Endothelial cell of umbilical vein (primary cell): ENCODE measurements around the gene MED27.

Experiments used
- EZH2 ChIP-seq: IDR thresholded peaks from 2 replicates; pipeline ENCODE4 v1.6.1; 2012; ENCODE audit warnings: borderline replicate concordance, low read depth, mild to moderate bottlenecking, moderate library complexity, low read length, inconsistent platforms; ENCODE audit not compliant: severe bottlenecking
- FOS ChIP-seq: IDR thresholded peaks from 2 replicates; pipeline ENCODE4 v1.6.1; 2011; ENCODE audit warnings: mild to moderate bottlenecking, low read length, moderate library complexity, borderline replicate concordance; ENCODE audit not compliant: insufficient read depth
- GATA2 ChIP-seq: IDR thresholded peaks from 2 replicates; pipeline ENCODE4 v1.7.0; 2011; ENCODE audit warnings: low read depth, mild to moderate bottlenecking, moderate library complexity, mixed read lengths, low read length; ENCODE audit not compliant: insufficient read length, insufficient read depth
- JUN ChIP-seq: IDR thresholded peaks from 2 replicates; pipeline ENCODE4 v1.6.1; 2011; ENCODE audit warnings: borderline replicate concordance, low read depth; ENCODE audit not compliant: insufficient read length, insufficient read depth
- MAX ChIP-seq: IDR thresholded peaks from 2 replicates; pipeline ENCODE4 v1.6.1; 2011; ENCODE audit not compliant: insufficient read depth, insufficient read length
- MYC ChIP-seq: IDR thresholded peaks from one replicate; pipeline ENCODE4 v1.6.1; 2011; ENCODE audit warnings: mild to moderate bottlenecking, low read depth, low read length
- POLR2A ChIP-seq: IDR thresholded peaks from 2 replicates; pipeline ENCODE4 v1.6.1; 2012; ENCODE audit warnings: low read depth, mild to moderate bottlenecking, control low read depth, low read length
- POLR2AphosphoS5 ChIP-seq: IDR thresholded peaks from 2 replicates; pipeline ENCODE4 v1.6.1; 2012; ENCODE audit warnings: low read depth, mild to moderate bottlenecking, control low read depth, low read length, moderate library complexity; ENCODE audit not compliant: insufficient read depth
- TF ChIP-seq, protein P1 (sequence below), 2 donors: IDR thresholded peaks; 1 replicate in 1 of 2; 2 replicates in 1 of 2; pipeline ENCODE4 v1.5.1; 2011; ENCODE audit warnings: low read length in 2 of 2, mild to moderate bottlenecking in 2 of 2, moderate library complexity in 2 of 2, control low read depth in 1 of 2, inconsistent platforms in 1 of 2, low read depth in 1 of 2; ENCODE audit not compliant: insufficient read depth in 1 of 2; ENCODE audit errors: extremely low read depth in 1 of 2

- TF ChIP-seq POLR2A (no peak), POLR2AphosphoS5 (no peak), MAX (no peak), EZH2 (no peak), GATA2 (no peak), FOS (no peak), MYC (no peak), JUN (no peak)
- TF ChIP-seq, protein P1, sequence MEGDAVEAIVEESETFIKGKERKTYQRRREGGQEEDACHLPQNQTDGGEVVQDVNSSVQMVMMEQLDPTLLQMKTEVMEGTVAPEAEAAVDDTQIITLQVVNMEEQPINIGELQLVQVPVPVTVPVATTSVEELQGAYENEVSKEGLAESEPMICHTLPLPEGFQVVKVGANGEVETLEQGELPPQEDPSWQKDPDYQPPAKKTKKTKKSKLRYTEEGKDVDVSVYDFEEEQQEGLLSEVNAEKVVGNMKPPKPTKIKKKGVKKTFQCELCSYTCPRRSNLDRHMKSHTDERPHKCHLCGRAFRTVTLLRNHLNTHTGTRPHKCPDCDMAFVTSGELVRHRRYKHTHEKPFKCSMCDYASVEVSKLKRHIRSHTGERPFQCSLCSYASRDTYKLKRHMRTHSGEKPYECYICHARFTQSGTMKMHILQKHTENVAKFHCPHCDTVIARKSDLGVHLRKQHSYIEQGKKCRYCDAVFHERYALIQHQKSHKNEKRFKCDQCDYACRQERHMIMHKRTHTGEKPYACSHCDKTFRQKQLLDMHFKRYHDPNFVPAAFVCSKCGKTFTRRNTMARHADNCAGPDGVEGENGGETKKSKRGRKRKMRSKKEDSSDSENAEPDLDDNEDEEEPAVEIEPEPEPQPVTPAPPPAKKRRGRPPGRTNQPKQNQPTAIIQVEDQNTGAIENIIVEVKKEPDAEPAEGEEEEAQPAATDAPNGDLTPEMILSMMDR (IDR thresholded peaks at IDR 0.05; ENCODE audit: extremely low read depth in 1 of 2, insufficient read depth in 1 of 2, low read depth in 1 of 2, low read length in 2 of 2) = no peak
Measured at GRCh38 chr9:132044176-132044875, 35.3 kb downstream of the MED27 start.
